ENCODE results near the gene C14orf180.

Gene C14orf180

GRCh38 chr14:104603711-104604401 lies 24.3 kb downstream of the C14orf180 start:
- no peak overlapping the region for H3K4me2 ChIP-seq (ENCODE audit: low read depth, low read length, poor library complexity, severe bottlenecking)
- H2AFZ ChIP-seq (ENCODE audit: low read depth, low read length, severe bottlenecking) = no peak overlapping the region
- no peak overlapping the region for H3K4me3 ChIP-seq (ENCODE audit: insufficient read depth, low read length, poor library complexity, severe bottlenecking)
- no peak overlapping the region for H3K9ac ChIP-seq (ENCODE audit: low read length)
- no peaks in the 10 kb centered on the region for H3K79me2 ChIP-seq (ENCODE audit: insufficient read depth, low read length)
- H3K27me3 ChIP-seq (ENCODE audit: low read length) = no peaks in the 10 kb centered on the region; the same call in 1 of the 2 replicates
- H3K27ac ChIP-seq (ENCODE audit: low read depth, low read length) = no peak overlapping the region
- no peaks in the 10 kb centered on the region for H4K20me1 ChIP-seq (ENCODE audit: low read depth, low read length)
- TF ChIP-seq EZH2phosphoT487 (conservative IDR thresholded peaks at IDR 0.05; ENCODE audit: low read length) = no peak
- no peaks in the 10 kb centered on the region for H3K9me2 ChIP-seq (replicated peaks; ENCODE audit: insufficient read depth, low read length)
- H3F3A ChIP-seq (ENCODE audit: insufficient read depth) = no peaks in the 10 kb centered on the region
- no peaks in the 10 kb centered on the region for H3K36me3 ChIP-seq (ENCODE audit: low read length)
- no peaks in the 10 kb centered on the region for H3K9me3 ChIP-seq (ENCODE audit: insufficient read depth, low read length)

GRCh38 chr14:104604458-104605449 lies 25.2 kb downstream of the C14orf180 start, which contains the start of gene TMEM179:
Gene TMEM179, minus strand, starts transcription at chr14:104604772. Its CDS starts 31 bp downstream, at chr14:104604741.
- Histone ChIP-seq H3K4me3 (ENCODE audit: insufficient read depth, low read length, poor library complexity, severe bottlenecking) (no peak within 1 kb of the TSS), H3K4me2 (ENCODE audit: low read depth, low read length, poor library complexity, severe bottlenecking) (no peak within 1 kb of the TSS), H4K20me1 (ENCODE audit: low read depth, low read length) (no peaks in the 10 kb centered on the region), H3K9me2 (replicated peaks; ENCODE audit: insufficient read depth, low read length) (no peaks in the 10 kb centered on the region), H3F3A (ENCODE audit: insufficient read depth) (no peaks in the 10 kb centered on the region), H3K79me2 (ENCODE audit: insufficient read depth, low read length) (no peaks in the 10 kb centered on the region), H2AFZ (ENCODE audit: low read depth, low read length, severe bottlenecking) (no peak within 1 kb of the TSS), H3K9ac (ENCODE audit: low read length) (no peak within 1 kb of the TSS), H3K27me3 (ENCODE audit: low read length) (no peaks in the 10 kb centered on the region; the same call in 1 of the 2 replicates), H3K27ac (ENCODE audit: low read depth, low read length) (no peak within 1 kb of the TSS), H3K36me3 (ENCODE audit: low read length) (no peaks in the 10 kb centered on the region), H3K9me3 (ENCODE audit: insufficient read depth, low read length) (no peaks in the 10 kb centered on the region)
- no peak for TF ChIP-seq CTCF (IDR thresholded peaks at IDR 0.05; ENCODE audit: insufficient read depth, low read length, poor library complexity, severe bottlenecking)
- no peak for TF ChIP-seq EZH2phosphoT487 (conservative IDR thresholded peaks at IDR 0.05; ENCODE audit: low read length)

GRCh38 chr14:104609666-104610065 lies 30.1 kb downstream of the C14orf180 start:
- no peak overlapping the region for H3K9ac ChIP-seq (ENCODE audit: low read length)
- H3K4me2 ChIP-seq (ENCODE audit: low read depth, low read length, poor library complexity, severe bottlenecking) = no peak overlapping the region
- H4K20me1 ChIP-seq (ENCODE audit: low read depth, low read length) = no peaks in the 10 kb centered on the region
- H3K4me3 ChIP-seq (ENCODE audit: insufficient read depth, low read length, poor library complexity, severe bottlenecking) = no peak overlapping the region
- H3K9me2 ChIP-seq (replicated peaks; ENCODE audit: insufficient read depth, low read length) = no peaks in the 10 kb centered on the region
- H3K9me3 ChIP-seq (ENCODE audit: insufficient read depth, low read length) = no peaks in the 10 kb centered on the region
- no peaks in the 10 kb centered on the region; the same call in 1 of the 2 replicates for H3K27me3 ChIP-seq (ENCODE audit: low read length)
- H3K36me3 ChIP-seq (ENCODE audit: low read length) = no peaks in the 10 kb centered on the region
- H3F3A ChIP-seq (ENCODE audit: insufficient read depth) = no peaks in the 10 kb centered on the region
- H3K79me2 ChIP-seq (ENCODE audit: insufficient read depth, low read length) = no peaks in the 10 kb centered on the region
- no peak overlapping the region for H3K27ac ChIP-seq (ENCODE audit: low read depth, low read length)
- TF ChIP-seq CTCF (IDR thresholded peaks at IDR 0.05; ENCODE audit: insufficient read depth, low read length, poor library complexity, severe bottlenecking) (no peak), EZH2phosphoT487 (conservative IDR thresholded peaks at IDR 0.05; ENCODE audit: low read length) (no peak)
- H2AFZ ChIP-seq (ENCODE audit: low read depth, low read length, severe bottlenecking) = no peak overlapping the region

Data from SU-DHL-6 (cell line).